IMR-90 (cell line): Measurements from ENCODE around the gene CTSS. TPM values are rescaled to one million over a fixed set of nuclear protein-coding genes. Genes with fewer than 3 reads are reported as not detected.

Experiments
- ATAC-seq: fragments of 200-7000 bp; cut with Tn5 transposase; 2 replicates; pipeline ENCODE4 v1.9.1; 2020; ENCODE audit warnings: low read depth, mild to moderate bottlenecking, moderate library complexity
- BruUV-seq: library from RNA; stranded (reverse); fragments of 400-500 nt; replicated peaks from 2 replicates; lab custom pipeline; 2021; lab: Mats Ljungman, UMichigan
- CTCF ChIA-PET: fragments of 300-600 bp; formaldehyde crosslinking; extraction: SDS; loops from one replicate; lab custom pipeline; 2021; ENCODE audit warnings: antibody characterized with exemption; lab: Yijun Ruan, JAX
- POLR2A ChIA-PET: fragments of 300-600 bp; sonication (Branson Sonifier 250); formaldehyde crosslinking; loops from one replicate; lab custom pipeline; 2022; ENCODE audit warnings: antibody characterized with exemption; ENCODE audit not compliant: unreplicated experiment; lab: Charles Lee
- DNase-seq: peaks from one replicate; pipeline ENCODE4 v3.0.0; 2013
- H2AFZ ChIP-seq: replicated peaks from 2 replicates; pipeline ENCODE3; 2013; ENCODE audit warnings: low read length, mild to moderate bottlenecking; ENCODE audit not compliant: poor library complexity
- H2AK5ac ChIP-seq: 2 replicates; pipeline ENCODE4 v1.6.1; 2013; ENCODE audit warnings: low read depth, low read length, inconsistent platforms
- H2AK9ac ChIP-seq: replicated peaks from 2 replicates; pipeline ENCODE3; 2013; ENCODE audit warnings: mild to moderate bottlenecking, low read depth, low read length, moderate library complexity; ENCODE audit not compliant: poor library complexity
- H2BK120ac ChIP-seq: 2 replicates; pipeline ENCODE4 v1.6.1; 2013; ENCODE audit warnings: low read depth, low read length, inconsistent platforms
- H2BK15ac ChIP-seq: 3 replicates; pipeline ENCODE4 v1.6.1; 2013; ENCODE audit warnings: low read depth, low read length, inconsistent platforms
- H2BK20ac ChIP-seq: 2 replicates; pipeline ENCODE4 v1.6.1; 2013; ENCODE audit warnings: low read depth, mild to moderate bottlenecking, inconsistent platforms, low read length, moderate library complexity
- H2BK5ac ChIP-seq: 2 replicates; pipeline ENCODE4 v1.6.1; 2013; ENCODE audit warnings: mild to moderate bottlenecking, low read depth, low read length, inconsistent platforms; ENCODE audit not compliant: poor library complexity, severe bottlenecking
- H3K14ac ChIP-seq: replicated peaks from 2 replicates; pipeline ENCODE4 v1.6.1; 2013; ENCODE audit warnings: low read depth, low read length, inconsistent platforms
- H3K18ac ChIP-seq: 2 replicates; pipeline ENCODE4 v1.6.1; 2013; ENCODE audit warnings: low read depth, low read length, control low read depth
- H3K23ac ChIP-seq: 2 replicates; pipeline ENCODE4 v1.6.1; 2013; ENCODE audit warnings: low read depth, low read length, inconsistent platforms
- H3K27ac ChIP-seq: 2 replicates; pipeline ENCODE4 v1.5.1; 2013; ENCODE audit warnings: mild to moderate bottlenecking, control low read depth, low read length; ENCODE audit not compliant: insufficient read depth
- H3K27me3 ChIP-seq: 2 replicates; pipeline ENCODE4 v1.6.1; 2013; ENCODE audit warnings: low read length; ENCODE audit not compliant: control insufficient read depth, insufficient read depth
- H3K36me3 ChIP-seq: 2 replicates; pipeline ENCODE4 v1.6.1; 2013; ENCODE audit warnings: low read length, mixed read lengths; ENCODE audit not compliant: control insufficient read depth, insufficient read depth
- H3K4ac ChIP-seq: 2 replicates; pipeline ENCODE4 v1.6.1; 2013; ENCODE audit warnings: low read depth, low read length, inconsistent platforms
- H3K4me1 ChIP-seq: 2 replicates; pipeline ENCODE4 v1.6.1; 2013; ENCODE audit warnings: low read length, mixed read lengths; ENCODE audit not compliant: control insufficient read depth, insufficient read depth
- H3K4me2 ChIP-seq: 2 replicates; pipeline ENCODE4 v1.6.1; 2013; ENCODE audit warnings: low read depth, mild to moderate bottlenecking, control low read depth, low read length, moderate library complexity
- H3K4me3 ChIP-seq: 2 replicates; pipeline ENCODE4 v1.5.1; 2013; ENCODE audit warnings: low read depth, mild to moderate bottlenecking, control low read depth, low read length, moderate library complexity; ENCODE audit not compliant: insufficient read depth
- H3K56ac ChIP-seq: 2 replicates; pipeline ENCODE4 v1.6.1; 2013; ENCODE audit warnings: low read length, inconsistent platforms; ENCODE audit not compliant: insufficient read depth; ENCODE audit errors: extremely low read depth
- H3K79me1 ChIP-seq, 2 experiments: 2 replicates each; pipeline ENCODE4 v1.6.1; 2013; ENCODE audit warnings: low read length in 2 of 2, inconsistent platforms in 1 of 2, low read depth in 1 of 2
- H3K9ac ChIP-seq: 2 replicates; pipeline ENCODE4 v1.6.1; 2013; ENCODE audit warnings: low read depth, low read length, control low read depth
- H3K9me1 ChIP-seq: 2 replicates; pipeline ENCODE4 v1.6.1; 2013; ENCODE audit warnings: low read length, inconsistent platforms; ENCODE audit not compliant: insufficient read depth
- H3K9me3 ChIP-seq: 2 replicates; pipeline ENCODE4 v1.6.1; 2013; ENCODE audit warnings: low read length; ENCODE audit not compliant: control insufficient read depth, insufficient read depth
- H4K20me1 ChIP-seq: 2 replicates; pipeline ENCODE4 v1.6.1; 2013; ENCODE audit warnings: low read length, inconsistent platforms; ENCODE audit not compliant: insufficient read depth
- H4K5ac ChIP-seq: 2 replicates; pipeline ENCODE4 v1.6.1; 2013; ENCODE audit warnings: mild to moderate bottlenecking, low read depth, low read length, control low read depth
- H4K8ac ChIP-seq, 2 experiments: 2 replicates each; pipeline ENCODE4 v1.6.1; 2013; ENCODE audit warnings: low read depth in 2 of 2, low read length in 2 of 2, control low read depth in 1 of 2, inconsistent platforms in 1 of 2
- H4K91ac ChIP-seq: 2 replicates; pipeline ENCODE4 v1.6.1; 2013; ENCODE audit warnings: low read depth, low read length, inconsistent platforms; ENCODE audit not compliant: insufficient read depth
- BHLHE40 ChIP-seq: fragments of 150-350 bp; IDR thresholded peaks from 2 replicates; pipeline ENCODE4 v1.6.1; 2016; ENCODE audit warnings: mild to moderate bottlenecking, low read depth, low read length
- CEBPB ChIP-seq: IDR thresholded peaks from 2 replicates; pipeline ENCODE4 v1.6.1; 2012; ENCODE audit warnings: low read depth, low read length, improper control_type of control experiment
- CHD1 ChIP-seq: IDR thresholded peaks from 2 replicates; pipeline ENCODE4 v1.6.1; 2012; ENCODE audit warnings: low read depth, low read length, improper control_type of control experiment
- FOS ChIP-seq: fragments of 150-350 bp; IDR thresholded peaks from 2 replicates; pipeline ENCODE4 v1.6.1; 2016; ENCODE audit warnings: low read depth, low read length
- MAFK ChIP-seq: IDR thresholded peaks from 2 replicates; pipeline ENCODE4 v1.6.1; 2012; ENCODE audit warnings: low read depth, low read length, improper control_type of control experiment
- MAZ ChIP-seq: IDR thresholded peaks from 2 replicates; pipeline ENCODE4 v1.6.1; 2012; ENCODE audit warnings: low read depth, mild to moderate bottlenecking, low read length, improper control_type of control experiment, moderate library complexity, borderline replicate concordance
- MXI1 ChIP-seq: IDR thresholded peaks from 2 replicates; pipeline ENCODE4 v1.6.1; 2012; ENCODE audit warnings: low read depth, mild to moderate bottlenecking, low read length, moderate library complexity, borderline replicate concordance
- NFE2L2 ChIP-seq: fragments of 150-350 bp; IDR thresholded peaks from 2 replicates; pipeline ENCODE4 v1.6.1; 2016; ENCODE audit warnings: low read depth, mild to moderate bottlenecking, low read length
- POLR2A ChIP-seq: IDR thresholded peaks from 2 replicates; pipeline ENCODE4 v1.6.1; 2012; ENCODE audit warnings: mild to moderate bottlenecking, low read depth, low read length
- RAD21 ChIP-seq: IDR thresholded peaks from 2 replicates; pipeline ENCODE4 v1.6.1; 2012; ENCODE audit warnings: low read length, improper control_type of control experiment
- RCOR1 ChIP-seq: IDR thresholded peaks from 2 replicates; pipeline ENCODE4 v1.6.1; 2012; ENCODE audit warnings: mild to moderate bottlenecking, low read length, improper control_type of control experiment; ENCODE audit not compliant: insufficient replicate concordance
- RFX5 ChIP-seq: IDR thresholded peaks from 2 replicates; pipeline ENCODE4 v1.8.0; 2012; ENCODE audit warnings: low read depth, mild to moderate bottlenecking, low read length, moderate library complexity
- SMC3 ChIP-seq: fragments of 150-350 bp; IDR thresholded peaks from 2 replicates; pipeline ENCODE4 v1.6.1; 2016; ENCODE audit warnings: low read depth, mild to moderate bottlenecking, antibody characterized with exemption, low read length, moderate library complexity
- WGBS, 2 experiments: methylation state at CpG; one replicate each; pipeline versions ENCODE4 v1.1.5 to v1.1.7; 2013; ENCODE audit warnings: missing lambda C conversion rate in 2 of 2; ENCODE audit not compliant: insufficient read length in 1 of 2; ENCODE audit errors: extremely low coverage in 2 of 2; 5-methylcytosine and 5-hydroxymethylcytosine counted together
- dilution Hi-C: fragments of 300-500 bp; cut with HindIII; formaldehyde crosslinking; loops from one replicate; pipeline ENCODE4 v1.14.3; 2018; ENCODE audit warnings: low sequenced_read_pairs; ENCODE audit not compliant: unreplicated experiment
- in situ Hi-C: fragments of 300-500 bp; cut with MboI; formaldehyde crosslinking; loops from 3 replicates; pipeline ENCODE4 v1.14.3; 2019; ENCODE audit warnings: low sequenced_read_pairs, inconsistent platforms, mixed read lengths
- intact Hi-C: fragments of 100-400 bp; cut with micrococcal nuclease; formaldehyde crosslinking; loops from 2 replicates; pipeline ENCODE4 v1.10.0; 2022
- polyA plus RNA-seq, 3 experiments: library from polyadenylated mRNA; depleted of rRNA; stranded (reverse); fragments of >200 nt; gene quantifications; 2 replicates each; pipeline ENCODE4 v1.2.3, GENCODE V29; 2012; ENCODE audit warnings: low replicate concordance in 1 of 3
- total RNA-seq: library from RNA; depleted of rRNA; stranded (reverse); fragments of >200 nt; gene quantifications from 2 replicates; pipeline ENCODE4 v1.2.3, GENCODE V29; 2012
- TF ChIP-seq, protein P1 (sequence below): fragments of 150-350 bp; IDR thresholded peaks from 2 replicates; pipeline ENCODE4 v1.6.1; 2016; ENCODE audit warnings: low read depth, mild to moderate bottlenecking, low read length, moderate library complexity, borderline replicate concordance
- TF ChIP-seq, protein P2 (sequence below): conservative IDR thresholded peaks from 2 replicates; pipeline ENCODE4 v1.5.1; 2012; ENCODE audit warnings: mild to moderate bottlenecking, low read depth, low read length, improper control_type of control experiment

Gene CTSS
- total and polyA plus RNA-seq, 2 of the 4 experiments (the other 2 are of a cell fraction), result 0.18 to 0.48 TPM

DNA sequence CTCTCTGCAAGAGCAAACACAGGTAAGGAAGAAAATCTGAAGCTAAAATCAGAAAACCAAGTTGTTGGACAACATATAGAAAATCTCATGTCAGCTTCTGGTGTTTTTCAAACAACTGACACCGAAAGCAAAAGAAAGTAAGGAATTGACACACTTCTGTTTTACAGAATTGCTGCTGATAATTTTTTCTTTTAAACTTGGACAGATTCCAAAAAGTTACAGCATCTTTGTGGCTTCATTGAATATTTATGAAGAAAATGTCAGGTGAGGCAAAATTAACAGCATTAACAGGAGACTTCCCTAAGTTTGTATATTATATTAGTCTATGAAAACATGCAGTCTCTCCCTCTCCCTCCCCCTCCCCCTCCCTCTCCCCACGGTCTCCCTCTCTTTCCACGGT lies 14.9 kb upstream of the CTSS start:
- BruUV-seq, result no TSS peak
- dilution Hi-C loops, result no loop called here
- no peak overlapping the region for H2AK5ac ChIP-seq
- no peak for ATAC-seq
- no peak overlapping the region for H2BK15ac ChIP-seq
- H3K4me3 ChIP-seq, result no peak overlapping the region
- no peak overlapping the region for H3K18ac ChIP-seq
- no peak overlapping the region for H3K4me2 ChIP-seq
- TF ChIP-seq RAD21 (no peak), BHLHE40 (no peak), RFX5 (no peak), MAFK (no peak), NFE2L2 (no peak), CHD1 (no peak), MXI1 (no peak), CEBPB (no peak), POLR2A (no peak), RCOR1 (no peak), FOS (no peak), SMC3 (no peak), MAZ (no peak)
- TF ChIP-seq, protein P1, sequence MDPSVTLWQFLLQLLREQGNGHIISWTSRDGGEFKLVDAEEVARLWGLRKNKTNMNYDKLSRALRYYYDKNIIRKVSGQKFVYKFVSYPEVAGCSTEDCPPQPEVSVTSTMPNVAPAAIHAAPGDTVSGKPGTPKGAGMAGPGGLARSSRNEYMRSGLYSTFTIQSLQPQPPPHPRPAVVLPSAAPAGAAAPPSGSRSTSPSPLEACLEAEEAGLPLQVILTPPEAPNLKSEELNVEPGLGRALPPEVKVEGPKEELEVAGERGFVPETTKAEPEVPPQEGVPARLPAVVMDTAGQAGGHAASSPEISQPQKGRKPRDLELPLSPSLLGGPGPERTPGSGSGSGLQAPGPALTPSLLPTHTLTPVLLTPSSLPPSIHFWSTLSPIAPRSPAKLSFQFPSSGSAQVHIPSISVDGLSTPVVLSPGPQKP, result no peak
- TF ChIP-seq, protein P2, sequence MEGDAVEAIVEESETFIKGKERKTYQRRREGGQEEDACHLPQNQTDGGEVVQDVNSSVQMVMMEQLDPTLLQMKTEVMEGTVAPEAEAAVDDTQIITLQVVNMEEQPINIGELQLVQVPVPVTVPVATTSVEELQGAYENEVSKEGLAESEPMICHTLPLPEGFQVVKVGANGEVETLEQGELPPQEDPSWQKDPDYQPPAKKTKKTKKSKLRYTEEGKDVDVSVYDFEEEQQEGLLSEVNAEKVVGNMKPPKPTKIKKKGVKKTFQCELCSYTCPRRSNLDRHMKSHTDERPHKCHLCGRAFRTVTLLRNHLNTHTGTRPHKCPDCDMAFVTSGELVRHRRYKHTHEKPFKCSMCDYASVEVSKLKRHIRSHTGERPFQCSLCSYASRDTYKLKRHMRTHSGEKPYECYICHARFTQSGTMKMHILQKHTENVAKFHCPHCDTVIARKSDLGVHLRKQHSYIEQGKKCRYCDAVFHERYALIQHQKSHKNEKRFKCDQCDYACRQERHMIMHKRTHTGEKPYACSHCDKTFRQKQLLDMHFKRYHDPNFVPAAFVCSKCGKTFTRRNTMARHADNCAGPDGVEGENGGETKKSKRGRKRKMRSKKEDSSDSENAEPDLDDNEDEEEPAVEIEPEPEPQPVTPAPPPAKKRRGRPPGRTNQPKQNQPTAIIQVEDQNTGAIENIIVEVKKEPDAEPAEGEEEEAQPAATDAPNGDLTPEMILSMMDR, result no peak
- DNase-seq, result no peak
- CTCF ChIA-PET, result no interaction called here
- no peak overlapping the region for H3K9ac ChIP-seq
- H4K91ac ChIP-seq, result no peak overlapping the region
- H4K20me1 ChIP-seq, result no peaks in the 10 kb centered on the region
- no peaks in the 10 kb centered on the region for H3K36me3 ChIP-seq
- in situ Hi-C loops, result no loop called here
- no peak overlapping the region for H3K14ac ChIP-seq
- no CpG with 5 or more reads among the region's 3 CpGs for WGBS, 2 experiments
- no peaks in the 10 kb centered on the region for H3K79me1 ChIP-seq
- no peak overlapping the region for H3K56ac ChIP-seq
- H2BK120ac ChIP-seq, result no peak overlapping the region
- no peak overlapping the region for H2AFZ ChIP-seq
- POLR2A ChIA-PET, result no interaction called here
- no peak overlapping the region for H2AK9ac ChIP-seq
- intact Hi-C loops, result loop anchor here (10.0 kb wide), 1 partner anchor 836 kb away; no protein-coding TSS in a partner anchor
- H3K4me1 ChIP-seq, result no peaks in the 10 kb centered on the region
- H4K8ac ChIP-seq, result no peak overlapping the region
- H3K9me1 ChIP-seq, result no peaks in the 10 kb centered on the region
- H2BK5ac ChIP-seq, result no peak overlapping the region
- H2BK20ac ChIP-seq, result no peak overlapping the region
- H3K27ac ChIP-seq, result no peak overlapping the region
- H3K4ac ChIP-seq, result no peak overlapping the region
- H4K5ac ChIP-seq, result no peak overlapping the region
- no peaks in the 10 kb centered on the region for H3K27me3 ChIP-seq
- no peaks in the 10 kb centered on the region for H3K9me3 ChIP-seq
- no peak overlapping the region for H3K23ac ChIP-seq
